ENCODE data around the gene MAPK10. TPM values are rescaled to one million over a fixed set of nuclear protein-coding genes. Genes with fewer than 3 reads are reported as not detected.

MAPK10 gene
- total RNA-seq, 3 donors from 2014 or later, result 4.2 to 19.2 (median 4.9) TPM

DNA sequence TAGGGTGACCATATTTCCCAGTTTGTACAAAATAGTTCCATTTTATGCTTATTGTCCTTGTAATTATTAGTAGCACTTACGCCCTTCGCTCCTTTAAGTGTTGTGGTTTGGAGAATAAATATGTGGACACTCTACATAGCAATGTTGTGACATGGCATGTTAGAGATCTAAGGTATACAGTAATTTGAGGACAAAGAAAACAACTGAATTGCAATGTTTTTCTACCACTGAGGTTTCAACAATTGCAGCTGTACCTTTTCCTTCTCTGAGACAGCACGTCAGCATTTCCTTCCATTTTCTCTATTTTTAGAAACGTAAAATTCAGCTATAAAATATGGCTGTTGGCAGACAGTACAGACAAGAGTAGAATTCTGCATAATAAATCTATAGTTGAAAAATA lies 323.1 kb downstream of the MAPK10 start:
- TF ChIP-seq CTCF (IDR thresholded peaks at IDR 0.05), result no peak
- no peaks in the 10 kb centered on the region for H3K4me1 ChIP-seq (ENCODE audit: low read depth)
- ATAC-seq, result no peak
- no peaks in the 10 kb centered on the region for H3K36me3 ChIP-seq (ENCODE audit: low read depth)
- H3K4me3 ChIP-seq, result no peak overlapping the region
- intact Hi-C loops (cut with DNase I, micrococcal nuclease), result no loop called here
- no peak for DNase-seq
- no peaks in the 10 kb centered on the region for H3K9me3 ChIP-seq

DNA sequence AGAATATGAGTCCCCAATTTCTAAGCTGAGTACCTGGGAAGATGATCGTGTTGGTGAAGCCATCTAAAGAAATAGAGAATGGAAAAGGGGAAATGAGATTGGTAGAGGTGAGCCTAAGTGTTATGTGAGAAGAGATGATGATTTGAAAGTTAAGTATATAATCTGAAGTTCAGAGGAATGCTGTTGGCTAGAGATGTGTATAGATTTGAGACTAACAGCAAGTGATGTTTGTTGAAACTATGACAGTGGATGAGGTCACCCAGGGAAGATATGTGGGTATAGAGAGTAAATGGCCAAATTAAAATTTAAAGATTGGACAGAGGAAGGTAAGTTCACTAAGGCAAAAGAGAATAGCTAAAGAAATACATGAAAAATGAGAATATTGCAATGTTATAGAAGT lies 324.2 kb downstream of the MAPK10 start:
- Histone ChIP-seq H3K36me3 (ENCODE audit: low read depth) (no peaks in the 10 kb centered on the region), H3K4me3 (no peak overlapping the region), H3K4me1 (ENCODE audit: low read depth) (no peaks in the 10 kb centered on the region), H3K9me3 (no peaks in the 10 kb centered on the region)
- DNase-seq, result no peak
- ATAC-seq, result no peak
- intact Hi-C loops (cut with DNase I, micrococcal nuclease), result no loop called here
- TF ChIP-seq CTCF (IDR thresholded peaks at IDR 0.05), result no peak

GRCh38 chr4:86034616-86035015 lies 325.2 kb downstream of the MAPK10 start:
- Histone ChIP-seq H3K36me3 (ENCODE audit: low read depth) (no peaks in the 10 kb centered on the region), H3K4me3 (no peak overlapping the region), H3K4me1 (ENCODE audit: low read depth) (no peaks in the 10 kb centered on the region), H3K9me3 (no peaks in the 10 kb centered on the region)
- intact Hi-C loops (cut with DNase I, micrococcal nuclease), result no loop called here
- no peak for ATAC-seq
- DNase-seq, result no peak
- no peak for TF ChIP-seq CTCF (IDR thresholded peaks at IDR 0.05)

GRCh38 chr4:86033171-86033570 lies 326.7 kb downstream of the MAPK10 start:
- H3K9me3 ChIP-seq, result no peaks in the 10 kb centered on the region
- H3K36me3 ChIP-seq (ENCODE audit: low read depth), result no peaks in the 10 kb centered on the region
- intact Hi-C loops (cut with DNase I, micrococcal nuclease), result no loop called here
- ATAC-seq (no peak), DNase-seq (peak in 1 of 3 donors; percentile 1)
- no peaks in the 10 kb centered on the region for H3K4me1 ChIP-seq (ENCODE audit: low read depth)
- no peak for TF ChIP-seq CTCF (IDR thresholded peaks at IDR 0.05)
- no peak overlapping the region for H3K4me3 ChIP-seq

DNA sequence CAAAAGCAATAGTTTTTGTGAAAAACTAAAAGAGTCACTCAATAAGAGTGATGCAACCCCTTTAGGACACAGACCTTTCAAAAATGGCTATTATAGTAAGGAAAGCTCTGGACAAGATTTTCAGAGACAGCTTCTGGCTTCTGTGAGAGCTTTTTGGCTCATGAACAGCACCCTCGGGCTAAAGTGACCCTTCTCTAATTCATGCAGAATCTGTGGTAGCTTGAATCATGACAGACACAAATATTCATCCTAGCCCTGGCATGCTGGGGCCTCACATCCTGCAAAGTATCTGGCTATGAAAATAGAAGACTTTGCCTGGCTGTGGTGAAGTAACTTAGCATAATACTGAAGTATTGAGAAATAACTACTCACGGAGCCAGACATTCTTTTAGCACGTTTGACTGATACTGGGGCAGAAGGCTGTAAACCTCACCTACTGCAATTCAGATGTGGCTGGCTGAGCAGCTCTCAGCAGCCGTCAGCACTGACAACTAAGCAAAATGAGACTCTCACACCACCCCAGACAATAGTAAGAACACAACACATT lies 327.3 kb downstream of the MAPK10 start:
- intact Hi-C loops (cut with DNase I, micrococcal nuclease), result no loop called here
- ATAC-seq, result peak; percentile 20
- Histone ChIP-seq H3K4me1 (ENCODE audit: low read depth) (no peaks in the 10 kb centered on the region), H3K36me3 (ENCODE audit: low read depth) (no peaks in the 10 kb centered on the region), H3K9me3 (no peaks in the 10 kb centered on the region), H3K4me3 (no peak overlapping the region)
- no peak for TF ChIP-seq CTCF (IDR thresholded peaks at IDR 0.05)
- DNase-seq, result no peak

DNA sequence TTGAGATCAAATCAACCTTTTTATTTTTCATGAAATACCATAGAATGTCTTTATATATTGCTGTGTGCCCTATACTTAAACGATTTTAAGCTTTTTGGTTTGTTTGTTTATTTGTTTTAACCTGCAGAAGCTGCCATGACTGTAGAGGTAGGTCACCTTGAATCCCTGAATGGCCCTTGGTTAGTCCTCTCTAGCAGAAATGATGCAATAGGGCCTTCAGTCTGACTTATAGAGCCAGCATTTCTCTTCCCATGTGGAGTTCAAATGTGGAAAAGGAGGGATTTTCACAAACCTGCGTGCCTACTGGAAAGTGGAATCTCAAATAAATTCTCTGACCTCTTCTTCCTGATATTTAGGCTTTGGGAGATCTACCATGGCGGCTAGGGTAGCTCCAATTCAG lies 327.9 kb downstream of the MAPK10 start:
- DNase-seq (no peak), ATAC-seq (no peak)
- no peak overlapping the region for H3K4me3 ChIP-seq
- no peak for TF ChIP-seq CTCF (IDR thresholded peaks at IDR 0.05)
- H3K4me1 ChIP-seq (ENCODE audit: low read depth), result no peaks in the 10 kb centered on the region
- H3K36me3 ChIP-seq (ENCODE audit: low read depth), result no peaks in the 10 kb centered on the region
- H3K9me3 ChIP-seq, result no peaks in the 10 kb centered on the region
- intact Hi-C loops (cut with DNase I, micrococcal nuclease), result no loop called here
